GM12873 (cell line): ENCODE results near the gene ZNF394.

Source experiments
- CTCF ChIP-seq: IDR thresholded peaks from 2 replicates; pipeline ENCODE4 v1.5.1; 2012; ENCODE audit warnings: low read depth, mild to moderate bottlenecking, moderate library complexity, low read length, control low read depth; ENCODE audit not compliant: insufficient read depth; ENCODE audit errors: missing control alignments

The ZNF394 gene

GRCh38 chr7:99485094-99485493 lies 15.0 kb downstream of the ZNF394 start:
- TF ChIP-seq CTCF = no peak

- TF ChIP-seq CTCF = no peak
These were observed 21.3 kb downstream of the ZNF394 start for GRCh38 chr7:99478464-99479440.

GRCh38 chr7:99476107-99476506 lies 24.0 kb downstream of the ZNF394 start:
- TF ChIP-seq CTCF = no peak

- no peak for TF ChIP-seq CTCF
These were observed 26.8 kb downstream of the ZNF394 start for GRCh38 chr7:99473315-99473596.

GRCh38 chr7:99472561-99473314 lies 27.3 kb downstream of the ZNF394 start, which contains the start of gene ZNF789:
Gene ZNF789, plus strand, starts transcription at chr7:99472890. Its CDS starts 3,567 bp downstream, at chr7:99476457.
- TF ChIP-seq CTCF = no peak

- no peak for TF ChIP-seq CTCF
These were observed 30.6 kb downstream of the ZNF394 start for GRCh38 chr7:99469381-99470065.

- TF ChIP-seq CTCF = no peak
These were observed 31.7 kb downstream of the ZNF394 start for GRCh38 chr7:99468336-99468918.
